Urothelium cell line (cell line): ENCODE data around the gene POLE2.
"Not testable (repeated sequence)": the region's sequence is repeated elsewhere in the genome, so short reads cannot be mapped to it uniquely, and the experiment has no call there.

Experiments used
- DNase-seq: peaks from one replicate; pipeline ENCODE4 v3.0.0; 2011; ENCODE audit warnings: low spot score, mixed read lengths
- FAIRE-seq: peaks from 2 replicates; lab custom pipeline; 2011; peaks lifted over from hg19 to GRCh38; lab: Jason Lieb, UNC

The POLE2 gene

GRCh38 chr14:49620182-49621113 is 67.6 kb downstream of the POLE2 start, which contains the start of the genes MGAT2 and RPL36AL:
Gene MGAT2 (plus strand): TSS chr14:49620799. CDS start chr14:49621269, 470 bp downstream.
Gene RPL36AL (minus strand): TSS chr14:49620626. CDS start chr14:49619104, 1,522 bp downstream.
- DNase-seq (peak; percentile 100), FAIRE-seq (peak; percentile 96)

GRCh38 chr14:49619730-49620129 is 68.3 kb downstream of the POLE2 start:
- no peak for DNase-seq
- FAIRE-seq = no peak

GRCh38 chr14:49619273-49619672 is 68.7 kb downstream of the POLE2 start:
- not testable (repeated sequence) for DNase-seq, FAIRE-seq

- no peak for DNase-seq
- FAIRE-seq = no peak
These were observed 70.0 kb downstream of the POLE2 start for GRCh38 chr14:49617852-49618519.

GRCh38 chr14:49615776-49616175 is 72.2 kb downstream of the POLE2 start:
- FAIRE-seq (no peak), DNase-seq (no peak)

- FAIRE-seq = no peak
- DNase-seq = no peak
These were observed 73.8 kb downstream of the POLE2 start for GRCh38 chr14:49614196-49614595.

- DNase-seq (no peak), FAIRE-seq (no peak)
These were observed 75.3 kb downstream of the POLE2 start for GRCh38 chr14:49612671-49613070.

GRCh38 chr14:49612251-49612650 is 75.8 kb downstream of the POLE2 start:
- no peak for FAIRE-seq
- DNase-seq = no peak

- no peak for FAIRE-seq
- DNase-seq = no peak
These were observed 80.4 kb downstream of the POLE2 start for GRCh38 chr14:49607583-49607982.

- FAIRE-seq (peak; percentile 87), DNase-seq (peak; percentile 93)
These were observed 89.3 kb downstream of the POLE2 start, which contains the start of gene LRR1 for GRCh38 chr14:49598485-49599300. Gene LRR1 (plus strand): TSS chr14:49598940. CDS start chr14:49599021, 81 bp downstream.

- no peak for FAIRE-seq
- DNase-seq = no peak
These were observed 89.9 kb downstream of the POLE2 start for GRCh38 chr14:49598189-49598484.

- no peak for DNase-seq
- FAIRE-seq = no peak
These were observed 93.5 kb downstream of the POLE2 start for GRCh38 chr14:49594347-49595091.
